Measurements from ENCODE around the gene TTC12. TPM values are rescaled to one million over a fixed set of nuclear protein-coding genes. Genes with fewer than 3 reads are reported as not detected.

TTC12 gene
- total RNA-seq, 1 donor from 2014 or later = 20.4 TPM

GRCh38 chr11:113304916-113305315 is 9.5 kb upstream of the TTC12 start:
- TF ChIP-seq POLR2AphosphoS5 (IDR thresholded peaks at IDR 0.05; ENCODE audit: insufficient read depth in 1 of 2, low read depth in 1 of 2) = no peak
- no peak for TF ChIP-seq POLR2A (IDR thresholded peaks at IDR 0.05)
- TF ChIP-seq CTCF (IDR thresholded peaks at IDR 0.05) = no peak
- Histone ChIP-seq H3K4me1 (no peaks in the 10 kb centered on the region), H3K4me3 (no peak overlapping the region), H3K27me3 (no peaks in the 10 kb centered on the region), H3K9me3 (no peaks in the 10 kb centered on the region), H3K27ac (no peak overlapping the region), H3K36me3 (no peaks in the 10 kb centered on the region)
- DNase-seq (ENCODE audit: extremely low spot score in 2 of 2) = no peak
- intact Hi-C loops (cut with DNase I) = no loop called here

- DNase-seq (ENCODE audit: extremely low spot score in 2 of 2) = no peak
Measured at GRCh38 chr11:113305440-113306336, 8.7 kb upstream of the TTC12 start.

GRCh38 chr11:113308601-113309000 is 5.8 kb upstream of the TTC12 start:
- peaks cover 1% of the 10 kb centered on the region for H3K4me1 ChIP-seq
- no peak for TF ChIP-seq POLR2A (IDR thresholded peaks at IDR 0.05)
- no peak for TF ChIP-seq CTCF (IDR thresholded peaks at IDR 0.05)
- no peak for TF ChIP-seq POLR2AphosphoS5 (IDR thresholded peaks at IDR 0.05; ENCODE audit: insufficient read depth in 1 of 2, low read depth in 1 of 2)
- H3K27ac ChIP-seq = no peak overlapping the region
- intact Hi-C loops (cut with DNase I) = loop anchor here (2.0 kb wide), 1 partner anchor 224 kb away; no protein-coding TSS in a partner anchor
- H3K36me3 ChIP-seq = no peaks in the 10 kb centered on the region
- no peaks in the 10 kb centered on the region for H3K9me3 ChIP-seq
- DNase-seq (ENCODE audit: extremely low spot score in 2 of 2) = no peak
- H3K4me3 ChIP-seq = no peak overlapping the region
- H3K27me3 ChIP-seq = no peaks in the 10 kb centered on the region

More at GRCh38 chr11:113305440-113306336, 8.7 kb upstream of the TTC12 start:
- Histone ChIP-seq H3K4me3 (no peak overlapping the region), H3K36me3 (no peaks in the 10 kb centered on the region), H3K4me1 (no peaks in the 10 kb centered on the region), H3K27ac (no peak overlapping the region), H3K9me3 (no peaks in the 10 kb centered on the region), H3K27me3 (no peaks in the 10 kb centered on the region)
- TF ChIP-seq POLR2A (IDR thresholded peaks at IDR 0.05) = no peak
- peak; percentile 76 to 95 (median 87) for TF ChIP-seq CTCF (IDR thresholded peaks at IDR 0.05)
- intact Hi-C loops (cut with DNase I) = no loop called here

- Histone ChIP-seq H3K27ac (no peak overlapping the region), H3K36me3 (no peaks in the 10 kb centered on the region), H3K9me3 (no peaks in the 10 kb centered on the region), H3K4me1 (peaks cover 25% of the 10 kb centered on the region), H3K27me3 (no peaks in the 10 kb centered on the region), H3K4me3 (no peak overlapping the region)
- TF ChIP-seq POLR2A (IDR thresholded peaks at IDR 0.05) = no peak
- TF ChIP-seq POLR2AphosphoS5 (IDR thresholded peaks at IDR 0.05; ENCODE audit: insufficient read depth in 1 of 2, low read depth in 1 of 2) = no peak
- no peak for TF ChIP-seq CTCF (IDR thresholded peaks at IDR 0.05)
- DNase-seq (ENCODE audit: extremely low spot score in 2 of 2) = no peak
- intact Hi-C loops (cut with DNase I) = no loop called here
Measured at GRCh38 chr11:113311536-113311935, 2.8 kb upstream of the TTC12 start.

GRCh38 chr11:113313601-113314000 is 782 bp upstream of the TTC12 start:
- TF ChIP-seq CTCF (IDR thresholded peaks at IDR 0.05) = no peak
- TF ChIP-seq POLR2A (IDR thresholded peaks at IDR 0.05) = no peak
- Histone ChIP-seq H3K4me1 (peaks cover 33% of the 10 kb centered on the region), H3K27me3 (no peaks in the 10 kb centered on the region), H3K9me3 (no peaks in the 10 kb centered on the region), H3K27ac (peak overlapping the region; percentile 85), H3K36me3 (no peaks in the 10 kb centered on the region), H3K4me3 (no peak overlapping the region)
- no peak for DNase-seq (ENCODE audit: extremely low spot score in 2 of 2)
- intact Hi-C loops (cut with DNase I) = no loop called here

All from vagina (tissue), 2 donors.